Urinary bladder (tissue), 4 donors: ENCODE measurements around the gene UBA3. TPM values are rescaled to one million over a fixed set of nuclear protein-coding genes. Genes with fewer than 3 reads are reported as not detected.

Source experiments
- DNase-seq: peaks from one replicate; pipeline ENCODE4 v3.0.0-alpha.2; 2015; ENCODE audit errors: extremely low spot score
- H3K27ac ChIP-seq: one replicate; pipeline ENCODE4 v1.5.1; 2013; ENCODE audit warnings: low read depth, mild to moderate bottlenecking, moderate library complexity
- H3K36me3 ChIP-seq: one replicate; pipeline ENCODE4 v1.6.1; 2013; ENCODE audit warnings: mild to moderate bottlenecking, moderate library complexity; ENCODE audit not compliant: insufficient read depth
- H3K4me1 ChIP-seq: one replicate; pipeline ENCODE4 v1.6.1; 2013; ENCODE audit warnings: mild to moderate bottlenecking, moderate library complexity; ENCODE audit not compliant: insufficient read depth
- H3K4me3 ChIP-seq: one replicate; pipeline ENCODE4 v1.5.1; 2013; ENCODE audit warnings: low read depth, low read length
- WGBS: extraction: QIAGEN DNeasy Blood & Tissue Kit; methylation state at CpG from one replicate; pipeline ENCODE4 v1.1.7; 2013; 5-methylcytosine and 5-hydroxymethylcytosine counted together
- polyA plus RNA-seq: library from polyadenylated mRNA; stranded (reverse); fragments of 200-250 nt; gene quantifications from one replicate; pipeline ENCODE4 v1.2.3, GENCODE V29; 2013
- total RNA-seq: library from RNA; depleted of rRNA; stranded (reverse); fragments of >200 nt; gene quantifications from one replicate; pipeline ENCODE4 v1.2.3, GENCODE V29; 2014
- donor health status: healthy with polysubstance abuse.
- donor health status: healthy.

The UBA3 gene
- total and polyA plus RNA-seq, 2 donors = 40.0 to 100 TPM

- Histone ChIP-seq H3K4me3 (no peak overlapping the region), H3K27ac (no peak overlapping the region), H3K36me3 (peaks cover 11% of the 10 kb centered on the region), H3K4me1 (no peaks in the 10 kb centered on the region)
- WGBS = 98% methylated on average over 9 of the region's 9 CpGs
- no peak for DNase-seq
Measured at GRCh38 chr3:69032737-69033136, 47.4 kb downstream of the UBA3 start.

GRCh38 chr3:69032142-69032541 lies 48.0 kb downstream of the UBA3 start:
- Histone ChIP-seq H3K36me3 (peaks cover 11% of the 10 kb centered on the region), H3K4me1 (no peaks in the 10 kb centered on the region), H3K27ac (no peak overlapping the region), H3K4me3 (no peak overlapping the region)
- no peak for DNase-seq
- WGBS = 91% methylated on average over 2 of the region's 2 CpGs

DNA sequence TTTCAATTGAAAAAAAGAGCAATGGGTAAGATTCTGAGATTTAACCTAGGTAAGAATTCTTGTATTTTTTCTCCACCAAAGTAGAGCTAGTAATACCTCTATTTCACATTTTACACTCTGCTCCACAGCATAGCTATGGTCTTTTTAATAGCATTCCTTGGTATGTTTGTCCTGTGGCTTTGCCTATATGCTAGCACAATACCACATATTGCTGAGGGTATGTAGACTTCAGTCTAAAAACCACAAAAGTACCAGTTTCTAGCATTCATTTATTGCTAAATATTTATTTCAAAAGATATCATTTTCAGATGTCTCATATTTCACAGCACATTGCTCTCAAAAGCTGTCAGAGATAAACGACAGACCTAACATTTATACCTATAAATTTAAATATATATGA lies 48.5 kb downstream of the UBA3 start:
- H3K27ac ChIP-seq = no peak overlapping the region
- peaks cover 11% of the 10 kb centered on the region for H3K36me3 ChIP-seq
- H3K4me3 ChIP-seq = no peak overlapping the region
- DNase-seq = no peak
- H3K4me1 ChIP-seq = no peaks in the 10 kb centered on the region
- WGBS = 82% methylated on average over 1 of the region's 1 CpG

DNA sequence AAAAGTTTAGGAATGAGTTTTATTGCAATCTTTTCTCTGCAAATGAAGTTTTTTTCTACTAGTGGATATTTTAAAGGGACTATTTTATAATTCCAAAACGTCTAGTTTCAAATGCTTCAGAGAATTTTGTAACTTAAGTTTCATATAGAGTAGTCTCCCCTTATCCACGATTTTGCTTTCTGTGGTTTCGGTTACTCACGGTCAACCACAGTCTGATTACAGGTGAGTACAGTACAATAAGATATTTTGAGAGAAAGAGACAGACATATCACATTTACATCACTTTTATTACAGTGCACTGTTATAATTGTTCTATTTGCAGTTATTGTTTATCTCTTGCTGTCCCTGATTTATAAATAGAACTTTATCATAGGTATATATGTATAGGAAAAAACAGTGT lies 59.3 kb downstream of the UBA3 start:
- no peak overlapping the region for H3K4me3 ChIP-seq
- peaks cover 6% of the 10 kb centered on the region for H3K36me3 ChIP-seq
- DNase-seq = no peak
- 75% methylated on average over 4 of the region's 4 CpGs for WGBS
- no peaks in the 10 kb centered on the region for H3K4me1 ChIP-seq
- no peak overlapping the region for H3K27ac ChIP-seq

DNA sequence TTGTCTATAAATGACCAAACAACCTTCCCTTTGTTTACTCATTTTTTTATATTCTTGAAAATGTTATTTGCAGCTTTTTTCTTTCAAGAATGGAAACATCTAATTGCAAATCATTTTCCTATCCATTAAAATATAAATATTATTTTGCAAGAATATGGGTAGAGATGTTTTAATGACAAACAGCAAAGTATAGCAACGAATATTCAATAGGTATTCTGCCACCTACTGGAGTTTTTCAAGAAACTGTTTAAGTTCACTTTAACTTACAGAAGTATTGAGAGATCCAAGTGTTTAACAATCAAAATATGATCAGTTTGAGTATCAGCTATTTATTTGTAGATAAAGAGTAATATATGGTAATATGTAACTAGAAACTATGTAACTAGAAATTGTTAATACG lies 59.7 kb downstream of the UBA3 start:
- Histone ChIP-seq H3K36me3 (peaks cover 6% of the 10 kb centered on the region), H3K4me1 (no peaks in the 10 kb centered on the region), H3K4me3 (no peak overlapping the region), H3K27ac (no peak overlapping the region)
- WGBS = 51% methylated on average over 2 of the region's 2 CpGs
- no peak for DNase-seq

DNA sequence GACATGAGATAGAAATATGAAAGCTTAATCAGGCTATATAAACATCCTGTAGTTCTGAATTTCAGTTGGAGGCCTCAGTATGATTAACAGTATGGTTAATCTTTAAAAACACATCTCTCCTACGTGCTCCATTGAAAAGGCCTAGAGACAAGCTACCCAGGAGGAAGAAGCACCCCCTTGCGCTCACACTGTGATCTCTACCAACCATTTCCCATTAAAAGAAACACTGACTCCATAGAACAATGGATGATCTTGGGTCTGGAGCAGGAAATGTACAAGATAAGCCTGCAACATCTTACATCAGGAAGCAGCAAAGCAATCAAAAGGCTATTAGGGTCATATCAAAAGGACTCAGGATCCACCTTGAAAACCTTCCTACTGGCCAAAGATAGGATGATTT lies 63.3 kb downstream of the UBA3 start:
- Histone ChIP-seq H3K4me1 (no peaks in the 10 kb centered on the region), H3K27ac (no peak overlapping the region), H3K4me3 (no peak overlapping the region), H3K36me3 (no peaks in the 10 kb centered on the region)
- 93% methylated on average over 2 of the region's 2 CpGs for WGBS
- no peak for DNase-seq

DNA sequence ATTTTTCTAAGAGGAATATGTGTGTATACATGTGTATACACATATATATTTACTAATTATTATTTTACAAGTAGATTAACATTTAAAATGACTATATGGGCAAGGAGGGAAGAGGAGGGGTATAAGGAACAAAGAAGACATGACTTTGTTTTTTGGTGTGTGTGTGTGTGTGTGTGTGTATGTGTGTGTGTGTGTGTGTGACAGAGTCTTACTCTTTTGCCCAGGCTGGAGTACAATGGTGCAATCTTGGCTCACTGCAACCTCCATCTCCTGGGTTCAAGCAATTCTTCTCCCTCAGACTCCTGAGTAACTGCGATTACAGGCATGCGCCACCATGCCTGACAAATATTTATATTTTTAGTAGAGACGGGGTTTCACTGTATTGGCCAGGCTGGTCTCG lies 64.1 kb downstream of the UBA3 start:
- no peaks in the 10 kb centered on the region for H3K36me3 ChIP-seq
- H3K4me3 ChIP-seq = no peak overlapping the region
- H3K27ac ChIP-seq = no peak overlapping the region
- 96% methylated on average over 4 of the region's 4 CpGs for WGBS
- DNase-seq = no peak
- H3K4me1 ChIP-seq = no peaks in the 10 kb centered on the region

- Histone ChIP-seq H3K27ac (peak overlapping the region; percentile 99), H3K4me1 (no peaks in the 10 kb centered on the region), H3K36me3 (no peaks in the 10 kb centered on the region), H3K4me3 (peak overlapping the region; percentile 82)
- no peak for DNase-seq
- WGBS = 13% methylated on average over 11 of the region's 11 CpGs
Measured at GRCh38 chr3:69014022-69014580, 66.1 kb downstream of the UBA3 start.

DNA sequence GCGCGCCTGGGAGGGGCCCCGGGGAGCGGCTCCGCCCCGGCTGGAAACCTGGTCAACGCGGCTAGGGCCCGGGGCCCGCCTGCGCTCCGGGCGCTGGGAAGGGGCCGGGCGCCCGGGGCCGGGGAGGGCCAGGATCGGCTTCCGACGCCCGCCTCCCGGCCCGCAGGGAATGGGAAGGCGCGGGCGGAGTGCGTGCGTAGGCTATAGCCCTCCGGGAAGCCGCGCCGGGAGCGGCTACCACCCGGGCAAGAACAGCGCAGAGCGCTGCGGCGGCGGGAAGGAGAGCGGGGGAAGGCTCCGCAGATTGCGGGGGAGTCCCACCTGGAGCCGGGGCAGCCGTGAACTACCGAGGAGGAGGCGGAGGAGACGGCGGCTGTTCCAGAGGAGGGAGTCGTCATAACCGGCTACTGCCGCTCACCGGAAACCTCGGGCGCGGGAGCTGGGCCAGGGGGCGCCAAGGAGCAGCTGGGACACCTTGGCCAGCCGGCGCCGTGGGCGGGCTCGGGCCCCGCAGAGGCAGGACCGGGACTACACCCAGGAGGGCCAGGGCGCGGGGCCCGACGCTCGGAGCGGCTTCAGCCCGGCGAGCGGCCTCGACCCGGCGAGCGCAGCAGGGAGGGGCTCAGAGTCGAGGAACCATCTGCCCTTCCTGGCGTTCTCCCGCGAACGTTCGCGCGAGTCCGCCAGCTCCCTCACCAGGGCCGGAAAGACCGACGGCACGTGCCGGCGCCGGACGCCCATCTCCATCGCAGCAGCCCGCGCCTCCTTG lies 66.7 kb downstream of the UBA3 start, which contains the start of gene EOGT:
Gene EOGT (minus strand): TSS at position 432 of the 769 bp plus-strand sequence. CDS start 3,838 bp downstream, outside the sequence.
- Histone ChIP-seq H3K4me3 (peak within 1 kb of the TSS; percentile 82), H3K4me1 (no peaks in the 10 kb centered on the region), H3K27ac (peak within 1 kb of the TSS; percentile 99), H3K36me3 (no peaks in the 10 kb centered on the region)
- DNase-seq = no peak
- under 1% methylated on average over 96 of the region's 96 CpGs for WGBS

- no peak for DNase-seq
- Histone ChIP-seq H3K4me3 (peak overlapping the region; percentile 82), H3K27ac (peak overlapping the region; percentile 99), H3K36me3 (no peaks in the 10 kb centered on the region), H3K4me1 (no peaks in the 10 kb centered on the region)
- 3% methylated on average over 36 of the region's 36 CpGs for WGBS
Measured at GRCh38 chr3:69012800-69013252, 67.3 kb downstream of the UBA3 start.

- DNase-seq = no peak
- Histone ChIP-seq H3K36me3 (no peaks in the 10 kb centered on the region), H3K4me1 (no peaks in the 10 kb centered on the region), H3K4me3 (peak overlapping the region; percentile 82), H3K27ac (peak overlapping the region; percentile 99)
- WGBS = 44% methylated on average over 22 of the region's 22 CpGs
Measured at GRCh38 chr3:69012100-69012799, 67.9 kb downstream of the UBA3 start.

DNA sequence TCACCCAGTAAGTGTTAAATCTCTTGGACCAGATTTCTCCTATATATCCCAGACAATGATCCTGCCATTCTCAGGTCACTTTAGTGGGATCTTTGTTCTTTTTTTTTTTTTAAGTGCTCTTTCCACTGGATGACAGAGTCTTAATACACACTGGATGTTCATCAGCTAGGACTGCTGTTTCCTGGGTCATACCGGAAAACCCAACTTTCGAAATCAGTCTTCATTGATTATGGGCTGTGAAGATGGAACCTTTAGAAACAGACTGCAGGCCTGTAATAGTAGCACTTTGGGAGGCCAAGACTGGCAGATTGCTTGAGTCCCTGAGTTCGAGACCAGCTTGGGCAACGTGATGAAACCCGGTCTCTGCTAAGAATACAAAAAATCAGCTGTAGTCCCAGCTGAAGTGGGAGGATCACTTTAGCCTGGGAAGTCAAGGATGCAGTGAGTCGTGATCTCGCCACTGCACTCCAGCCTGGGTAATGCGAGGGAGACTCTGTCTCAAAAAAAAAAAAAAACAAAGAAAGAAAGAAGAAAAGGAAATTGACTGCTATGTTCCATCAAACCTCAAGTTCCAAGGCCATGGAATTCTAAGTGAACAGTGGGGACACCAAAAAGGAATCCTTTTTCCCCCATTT lies 69.0 kb downstream of the UBA3 start:
- peaks cover 2% of the 10 kb centered on the region for H3K36me3 ChIP-seq
- DNase-seq = no peak
- H3K4me1 ChIP-seq = no peaks in the 10 kb centered on the region
- no peak overlapping the region for H3K4me3 ChIP-seq
- no peak overlapping the region for H3K27ac ChIP-seq
- WGBS = 95% methylated on average over 8 of the region's 8 CpGs

DNA sequence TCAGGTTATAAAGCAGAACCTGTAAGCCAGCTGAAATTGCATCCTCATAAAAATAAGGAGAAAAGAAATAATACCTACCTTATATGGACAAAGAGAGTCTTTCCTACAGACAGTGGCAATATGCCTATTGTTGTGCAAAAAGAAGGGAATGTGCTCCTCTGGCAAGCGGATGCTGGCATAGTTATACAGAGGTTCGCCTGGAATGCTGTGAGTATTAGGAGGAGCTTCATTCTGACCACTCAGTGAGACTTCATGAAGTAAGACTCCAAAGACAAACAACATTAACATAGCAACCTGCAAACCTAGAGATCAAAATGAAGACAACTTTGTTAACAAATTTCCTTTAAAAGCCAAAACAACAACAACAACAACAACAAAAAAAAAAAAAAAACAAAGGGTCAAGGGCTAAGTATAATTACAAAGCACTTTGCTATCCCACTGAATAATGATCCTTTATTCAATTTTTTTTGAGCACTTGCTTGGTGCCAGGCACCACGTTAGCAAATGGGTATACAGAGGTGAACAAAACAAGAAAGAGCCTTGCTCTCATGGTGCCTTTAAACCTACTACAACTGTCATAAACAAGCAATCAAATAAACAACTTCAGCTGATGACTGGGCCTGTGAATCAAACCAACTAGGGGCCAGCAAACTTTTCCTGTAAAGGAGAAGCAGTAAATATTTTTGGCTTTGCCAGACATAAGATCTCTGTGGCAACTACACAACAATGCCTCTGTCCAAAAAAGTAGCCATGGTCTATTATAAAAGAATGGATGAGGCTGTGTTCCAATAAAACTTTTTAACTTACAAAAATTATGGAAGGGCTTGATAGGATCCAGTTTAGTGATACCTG lies 70.4 kb downstream of the UBA3 start:
- H3K36me3 ChIP-seq = peaks cover 2% of the 10 kb centered on the region
- no peak for DNase-seq
- WGBS = 46% methylated on average over 3 of the region's 3 CpGs
- no peak overlapping the region for H3K27ac ChIP-seq
- no peak overlapping the region for H3K4me3 ChIP-seq
- no peaks in the 10 kb centered on the region for H3K4me1 ChIP-seq
